ENCODE results near the gene ANKRD28.

DNA sequence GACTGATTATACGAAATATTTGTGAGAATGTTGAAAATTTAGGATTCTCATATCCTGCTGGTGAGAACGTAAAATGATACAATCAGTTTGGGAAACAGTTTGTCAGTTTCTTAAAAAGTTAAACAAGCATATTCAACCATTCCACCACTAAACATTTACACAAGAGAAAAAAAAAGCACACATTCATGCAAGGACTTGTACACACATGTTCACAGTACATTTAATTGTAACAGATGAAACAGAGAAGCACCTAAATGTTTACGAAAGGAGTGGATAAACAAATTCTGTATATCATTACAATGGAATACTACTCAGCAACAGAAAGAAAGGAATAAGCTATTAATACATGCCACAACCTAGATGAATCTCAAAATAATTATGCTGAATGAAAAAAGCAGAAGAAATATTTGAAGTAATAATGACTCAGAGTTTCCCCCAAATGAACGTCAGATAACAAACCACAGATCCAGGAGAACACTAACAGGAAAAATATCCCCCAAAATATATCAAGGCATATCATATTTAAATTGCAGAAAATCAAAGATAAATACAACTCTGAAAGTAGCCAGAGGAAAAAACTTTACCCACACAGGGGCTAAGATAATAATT lies 14.3 kb downstream of the ANKRD28 start:
- TF ChIP-seq, protein P1, sequence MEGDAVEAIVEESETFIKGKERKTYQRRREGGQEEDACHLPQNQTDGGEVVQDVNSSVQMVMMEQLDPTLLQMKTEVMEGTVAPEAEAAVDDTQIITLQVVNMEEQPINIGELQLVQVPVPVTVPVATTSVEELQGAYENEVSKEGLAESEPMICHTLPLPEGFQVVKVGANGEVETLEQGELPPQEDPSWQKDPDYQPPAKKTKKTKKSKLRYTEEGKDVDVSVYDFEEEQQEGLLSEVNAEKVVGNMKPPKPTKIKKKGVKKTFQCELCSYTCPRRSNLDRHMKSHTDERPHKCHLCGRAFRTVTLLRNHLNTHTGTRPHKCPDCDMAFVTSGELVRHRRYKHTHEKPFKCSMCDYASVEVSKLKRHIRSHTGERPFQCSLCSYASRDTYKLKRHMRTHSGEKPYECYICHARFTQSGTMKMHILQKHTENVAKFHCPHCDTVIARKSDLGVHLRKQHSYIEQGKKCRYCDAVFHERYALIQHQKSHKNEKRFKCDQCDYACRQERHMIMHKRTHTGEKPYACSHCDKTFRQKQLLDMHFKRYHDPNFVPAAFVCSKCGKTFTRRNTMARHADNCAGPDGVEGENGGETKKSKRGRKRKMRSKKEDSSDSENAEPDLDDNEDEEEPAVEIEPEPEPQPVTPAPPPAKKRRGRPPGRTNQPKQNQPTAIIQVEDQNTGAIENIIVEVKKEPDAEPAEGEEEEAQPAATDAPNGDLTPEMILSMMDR (conservative IDR thresholded peaks at IDR 0.05; ENCODE audit: low read depth in 2 of 2): no peak
- no peak for TF ChIP-seq POLR2AphosphoS5 (IDR thresholded peaks at IDR 0.05; ENCODE audit: low read depth)
- TF ChIP-seq NANOG (IDR thresholded peaks at IDR 0.05; ENCODE audit: borderline replicate concordance): no peak
- no peak for TF ChIP-seq EZH2 (IDR thresholded peaks at IDR 0.05; ENCODE audit: low read depth, unreplicated experiment)
- no peak for TF ChIP-seq CREB1 (CRISPR knock-in tag; IDR thresholded peaks at IDR 0.05; ENCODE audit: low read depth)
- TF ChIP-seq, protein P2, sequence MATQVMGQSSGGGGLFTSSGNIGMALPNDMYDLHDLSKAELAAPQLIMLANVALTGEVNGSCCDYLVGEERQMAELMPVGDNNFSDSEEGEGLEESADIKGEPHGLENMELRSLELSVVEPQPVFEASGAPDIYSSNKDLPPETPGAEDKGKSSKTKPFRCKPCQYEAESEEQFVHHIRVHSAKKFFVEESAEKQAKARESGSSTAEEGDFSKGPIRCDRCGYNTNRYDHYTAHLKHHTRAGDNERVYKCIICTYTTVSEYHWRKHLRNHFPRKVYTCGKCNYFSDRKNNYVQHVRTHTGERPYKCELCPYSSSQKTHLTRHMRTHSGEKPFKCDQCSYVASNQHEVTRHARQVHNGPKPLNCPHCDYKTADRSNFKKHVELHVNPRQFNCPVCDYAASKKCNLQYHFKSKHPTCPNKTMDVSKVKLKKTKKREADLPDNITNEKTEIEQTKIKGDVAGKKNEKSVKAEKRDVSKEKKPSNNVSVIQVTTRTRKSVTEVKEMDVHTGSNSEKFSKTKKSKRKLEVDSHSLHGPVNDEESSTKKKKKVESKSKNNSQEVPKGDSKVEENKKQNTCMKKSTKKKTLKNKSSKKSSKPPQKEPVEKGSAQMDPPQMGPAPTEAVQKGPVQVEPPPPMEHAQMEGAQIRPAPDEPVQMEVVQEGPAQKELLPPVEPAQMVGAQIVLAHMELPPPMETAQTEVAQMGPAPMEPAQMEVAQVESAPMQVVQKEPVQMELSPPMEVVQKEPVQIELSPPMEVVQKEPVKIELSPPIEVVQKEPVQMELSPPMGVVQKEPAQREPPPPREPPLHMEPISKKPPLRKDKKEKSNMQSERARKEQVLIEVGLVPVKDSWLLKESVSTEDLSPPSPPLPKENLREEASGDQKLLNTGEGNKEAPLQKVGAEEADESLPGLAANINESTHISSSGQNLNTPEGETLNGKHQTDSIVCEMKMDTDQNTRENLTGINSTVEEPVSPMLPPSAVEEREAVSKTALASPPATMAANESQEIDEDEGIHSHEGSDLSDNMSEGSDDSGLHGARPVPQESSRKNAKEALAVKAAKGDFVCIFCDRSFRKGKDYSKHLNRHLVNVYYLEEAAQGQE (IDR thresholded peaks at IDR 0.05; ENCODE audit: unreplicated experiment): no peak
- no peak for TF ChIP-seq ZNF331 (CRISPR knock-in tag; IDR thresholded peaks at IDR 0.05; ENCODE audit: low read depth)
- no peak for TF ChIP-seq EZH2phosphoT487 (IDR thresholded peaks at IDR 0.05; ENCODE audit: unreplicated experiment)
- TF ChIP-seq, protein P3, sequence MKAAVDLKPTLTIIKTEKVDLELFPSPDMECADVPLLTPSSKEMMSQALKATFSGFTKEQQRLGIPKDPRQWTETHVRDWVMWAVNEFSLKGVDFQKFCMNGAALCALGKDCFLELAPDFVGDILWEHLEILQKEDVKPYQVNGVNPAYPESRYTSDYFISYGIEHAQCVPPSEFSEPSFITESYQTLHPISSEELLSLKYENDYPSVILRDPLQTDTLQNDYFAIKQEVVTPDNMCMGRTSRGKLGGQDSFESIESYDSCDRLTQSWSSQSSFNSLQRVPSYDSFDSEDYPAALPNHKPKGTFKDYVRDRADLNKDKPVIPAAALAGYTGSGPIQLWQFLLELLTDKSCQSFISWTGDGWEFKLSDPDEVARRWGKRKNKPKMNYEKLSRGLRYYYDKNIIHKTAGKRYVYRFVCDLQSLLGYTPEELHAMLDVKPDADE (IDR thresholded peaks at IDR 0.05): no peak
- TF ChIP-seq JUNB (IDR thresholded peaks at IDR 0.05; ENCODE audit: unreplicated experiment): no peak
